ENCODE data around the gene SEC11A.

SEC11A gene

GRCh38 chr15:84668221-84668982, 47.5 kb downstream of the SEC11A start:
- Mint-ChIP-seq H3K27ac (peak overlapping the region; percentile 63), H3K9me3 (no peaks in the 10 kb centered on the region), H3K36me3 (peaks cover 11% of the 10 kb centered on the region), H3K4me1 (peaks cover 35% of the 10 kb centered on the region), H3K4me3 (no peak overlapping the region), H3K27me3 (no peaks in the 10 kb centered on the region)

- H3K27ac Mint-ChIP-seq = peak overlapping the region; percentile 79
- H3K4me1 Mint-ChIP-seq = peaks cover 29% of the 10 kb centered on the region
- no peaks in the 10 kb centered on the region for H3K27me3 Mint-ChIP-seq
- no peak overlapping the region for H3K4me3 Mint-ChIP-seq
- no peaks in the 10 kb centered on the region for H3K9me3 Mint-ChIP-seq
- peaks cover 9% of the 10 kb centered on the region for H3K36me3 Mint-ChIP-seq
These were observed 49.6 kb downstream of the SEC11A start for GRCh38 chr15:84666373-84666772.

DNA sequence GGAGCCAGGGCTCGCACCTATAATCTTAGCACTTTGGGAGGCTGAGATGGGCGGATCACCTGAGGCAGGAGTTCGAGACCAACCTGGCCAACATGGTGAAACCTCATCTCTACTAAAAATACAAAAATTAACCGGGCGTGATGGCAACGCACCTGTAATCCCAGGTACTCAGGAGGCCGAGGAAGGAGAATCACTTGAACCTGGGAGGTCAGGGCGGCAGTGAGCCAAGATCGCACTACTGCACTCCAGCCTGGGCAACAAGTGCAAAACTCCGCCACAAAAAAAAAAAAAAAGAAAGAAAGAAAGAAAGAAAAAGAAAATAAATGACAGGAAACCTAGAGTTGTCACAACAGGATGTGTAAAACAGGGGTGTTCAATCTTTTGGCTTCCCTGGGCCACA, 54.9 kb downstream of the SEC11A start:
- no peaks in the 10 kb centered on the region for H3K9me3 Mint-ChIP-seq
- no peaks in the 10 kb centered on the region for H3K27me3 Mint-ChIP-seq
- H3K4me3 Mint-ChIP-seq = no peak overlapping the region
- H3K27ac Mint-ChIP-seq = no peak overlapping the region
- H3K36me3 Mint-ChIP-seq = peaks cover 2% of the 10 kb centered on the region
- peaks cover 20% of the 10 kb centered on the region for H3K4me1 Mint-ChIP-seq

GRCh38 chr15:84659904-84660781, 55.8 kb downstream of the SEC11A start:
- peak overlapping the region; percentile 76 for H3K27ac Mint-ChIP-seq
- peaks cover 24% of the 10 kb centered on the region for H3K4me1 Mint-ChIP-seq

DNA sequence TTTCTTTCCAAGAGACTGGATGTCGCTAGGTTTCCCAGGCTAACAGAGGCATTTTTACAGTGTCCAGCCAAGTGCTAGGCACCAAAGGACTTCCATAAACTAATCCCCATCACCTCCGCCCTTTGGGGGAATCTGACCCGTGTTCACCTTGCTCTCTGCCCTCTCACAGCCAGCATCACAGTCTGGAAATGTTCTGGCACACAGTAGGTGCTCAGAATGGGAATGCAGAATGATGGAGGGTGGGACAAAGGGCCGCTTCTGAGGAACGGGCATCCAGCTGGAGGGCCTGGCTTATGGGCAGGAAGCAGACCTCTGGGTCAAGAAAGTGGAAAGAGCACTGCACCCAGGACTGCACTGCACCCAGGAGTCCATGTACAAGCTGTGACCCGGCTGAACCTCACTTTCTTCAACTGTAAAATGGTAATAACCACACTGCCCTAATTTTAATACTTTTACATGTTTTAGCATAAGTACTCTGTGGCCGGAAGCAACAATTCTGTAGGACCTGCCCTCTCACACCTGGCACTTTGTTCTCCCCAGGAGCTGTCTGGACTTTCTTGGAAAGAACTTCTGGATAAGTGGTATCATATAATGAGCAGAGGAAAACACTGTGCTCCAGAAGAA, 57.0 kb downstream of the SEC11A start:
- Mint-ChIP-seq H3K27ac (peak overlapping the region; percentile 83), H3K4me3 (peak overlapping the region; percentile 82), H3K27me3 (no peaks in the 10 kb centered on the region)

More at GRCh38 chr15:84659904-84660781, 55.8 kb downstream of the SEC11A start:
- no peaks in the 10 kb centered on the region for H3K9me3 Mint-ChIP-seq
- peak overlapping the region; percentile 23 for H3K4me3 Mint-ChIP-seq
- no peaks in the 10 kb centered on the region for H3K27me3 Mint-ChIP-seq
- peaks cover 2% of the 10 kb centered on the region for H3K36me3 Mint-ChIP-seq

GRCh38 chr15:84658080-84658787, 57.7 kb downstream of the SEC11A start, which contains the start of gene NMB:
Gene NMB, minus strand, starts transcription at chr15:84658199. Its CDS starts 47 bp downstream, at chr15:84658152.
- peak within 1 kb of the TSS; percentile 82 for H3K4me3 Mint-ChIP-seq
- no peaks in the 10 kb centered on the region for H3K9me3 Mint-ChIP-seq
- no peaks in the 10 kb centered on the region for H3K36me3 Mint-ChIP-seq
- H3K4me1 Mint-ChIP-seq = peaks cover 36% of the 10 kb centered on the region
- peak within 1 kb of the TSS; percentile 87 for H3K27ac Mint-ChIP-seq
- no peaks in the 10 kb centered on the region for H3K27me3 Mint-ChIP-seq

More for the DNA sequence above, 57.0 kb downstream of the SEC11A start:
- Mint-ChIP-seq H3K9me3 (no peaks in the 10 kb centered on the region), H3K36me3 (no peaks in the 10 kb centered on the region), H3K4me1 (peaks cover 29% of the 10 kb centered on the region)

- peak overlapping the region; percentile 87 for H3K27ac Mint-ChIP-seq
These were observed 58.2 kb downstream of the SEC11A start for GRCh38 chr15:84657748-84658079.

DNA sequence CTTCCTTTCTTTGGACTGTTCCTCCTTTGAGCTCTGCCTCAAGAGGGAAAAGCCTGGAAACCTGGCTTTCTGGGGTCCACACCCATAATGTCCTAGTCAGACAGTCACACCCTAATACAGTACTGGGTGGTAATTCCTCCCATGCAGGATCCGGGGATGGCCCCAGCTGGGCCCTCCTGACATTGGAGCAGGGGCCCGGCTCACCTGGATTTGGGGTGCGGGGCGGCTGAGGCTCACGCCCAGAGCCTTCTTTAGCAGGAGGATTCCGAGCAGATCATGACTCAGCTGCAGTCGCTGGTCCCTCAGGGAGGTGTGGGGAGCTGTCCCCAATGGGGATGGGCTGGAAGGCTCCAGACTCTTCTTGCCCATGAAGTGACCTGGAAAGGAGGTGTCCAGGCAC, 59.0 kb downstream of the SEC11A start:
- H3K4me3 Mint-ChIP-seq = peak overlapping the region; percentile 81
- no peak overlapping the region for H3K27ac Mint-ChIP-seq
- no peaks in the 10 kb centered on the region for H3K27me3 Mint-ChIP-seq
- peaks cover 4% of the 10 kb centered on the region for H3K36me3 Mint-ChIP-seq
- peaks cover 42% of the 10 kb centered on the region for H3K4me1 Mint-ChIP-seq
- H3K9me3 Mint-ChIP-seq = no peaks in the 10 kb centered on the region

More at GRCh38 chr15:84657748-84658079, 58.2 kb downstream of the SEC11A start:
- no peaks in the 10 kb centered on the region for H3K27me3 Mint-ChIP-seq
- no peaks in the 10 kb centered on the region for H3K36me3 Mint-ChIP-seq
- H3K4me3 Mint-ChIP-seq = peak overlapping the region; percentile 81
- H3K4me1 Mint-ChIP-seq = peaks cover 37% of the 10 kb centered on the region
- no peaks in the 10 kb centered on the region for H3K9me3 Mint-ChIP-seq

GRCh38 chr15:84654689-84655453, 61.1 kb downstream of the SEC11A start:
- Mint-ChIP-seq H3K9me3 (no peaks in the 10 kb centered on the region), H3K27ac (peak overlapping the region; percentile 91), H3K4me1 (peaks cover 45% of the 10 kb centered on the region), H3K27me3 (no peaks in the 10 kb centered on the region), H3K4me3 (peak overlapping the region; percentile 96), H3K36me3 (peaks cover 8% of the 10 kb centered on the region)

DNA sequence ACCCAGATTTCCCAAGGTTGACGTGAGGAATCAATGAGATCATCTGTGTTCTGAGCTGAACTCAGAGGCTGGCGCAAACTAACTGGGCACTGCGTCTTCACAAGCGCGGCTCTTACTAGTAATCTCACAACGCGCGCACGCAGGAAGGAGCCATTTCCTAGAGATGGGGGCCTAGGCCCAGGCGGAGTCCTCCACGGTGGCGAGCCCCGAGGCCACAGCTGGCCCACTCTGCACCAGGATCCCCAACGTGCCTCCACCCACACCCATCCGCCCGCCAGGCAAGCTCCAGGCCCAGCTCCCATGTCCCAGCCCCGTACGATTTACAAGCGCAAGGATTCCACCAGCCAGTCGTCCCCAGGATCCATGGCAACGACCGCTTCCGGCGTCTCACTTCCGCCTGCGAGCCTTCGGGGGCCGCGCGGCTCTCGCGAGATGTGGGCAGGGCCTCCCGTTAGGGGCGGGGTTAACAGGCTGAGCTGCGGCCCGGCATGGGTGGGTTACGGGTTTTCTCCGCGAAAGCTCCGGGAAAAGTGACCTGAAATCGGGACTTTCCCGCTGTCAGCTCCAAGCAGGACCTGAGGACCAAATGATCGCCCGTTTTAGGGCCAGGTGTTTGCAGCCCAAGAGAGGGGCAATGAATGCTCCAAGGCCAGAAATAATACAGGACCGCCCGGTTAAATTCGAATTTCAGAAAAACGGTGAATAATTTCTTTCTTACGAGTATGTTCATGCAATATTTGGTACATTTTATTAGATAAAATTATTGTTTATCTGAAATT, 61.8 kb downstream of the SEC11A start, which contains the start of gene WDR73:
Gene WDR73, minus strand, starts transcription at position 374 of the 779 bp plus-strand sequence. Its CDS starts 9 bp downstream, at position 365.
- H3K4me1 Mint-ChIP-seq = peaks cover 43% of the 10 kb centered on the region
- H3K27ac Mint-ChIP-seq = peak within 1 kb of the TSS; percentile 95
- H3K9me3 Mint-ChIP-seq = no peaks in the 10 kb centered on the region
- H3K36me3 Mint-ChIP-seq = peaks cover 9% of the 10 kb centered on the region
- H3K27me3 Mint-ChIP-seq = no peaks in the 10 kb centered on the region
- H3K4me3 Mint-ChIP-seq = peak within 1 kb of the TSS; percentile 96

DNA sequence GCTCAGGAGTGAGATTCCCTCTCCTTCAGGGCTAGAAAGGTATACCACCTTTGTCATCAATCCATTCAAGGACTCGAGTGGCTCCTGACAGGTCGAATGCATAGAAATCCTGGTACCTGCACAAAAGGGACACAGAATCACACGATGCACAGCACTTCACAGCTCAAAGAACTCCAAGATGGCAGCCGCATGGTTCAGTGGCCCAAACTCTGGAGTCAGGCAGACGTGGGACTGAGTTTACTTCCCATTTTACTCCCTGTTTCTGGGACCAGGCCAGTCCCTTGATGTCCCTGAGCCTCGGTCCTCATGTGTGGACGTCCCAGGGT, 62.4 kb downstream of the SEC11A start:
- Mint-ChIP-seq H3K4me3 (peak overlapping the region; percentile 96), H3K9me3 (no peaks in the 10 kb centered on the region), H3K27ac (peak overlapping the region; percentile 95), H3K36me3 (peaks cover 13% of the 10 kb centered on the region), H3K4me1 (peaks cover 43% of the 10 kb centered on the region), H3K27me3 (no peaks in the 10 kb centered on the region)

DNA sequence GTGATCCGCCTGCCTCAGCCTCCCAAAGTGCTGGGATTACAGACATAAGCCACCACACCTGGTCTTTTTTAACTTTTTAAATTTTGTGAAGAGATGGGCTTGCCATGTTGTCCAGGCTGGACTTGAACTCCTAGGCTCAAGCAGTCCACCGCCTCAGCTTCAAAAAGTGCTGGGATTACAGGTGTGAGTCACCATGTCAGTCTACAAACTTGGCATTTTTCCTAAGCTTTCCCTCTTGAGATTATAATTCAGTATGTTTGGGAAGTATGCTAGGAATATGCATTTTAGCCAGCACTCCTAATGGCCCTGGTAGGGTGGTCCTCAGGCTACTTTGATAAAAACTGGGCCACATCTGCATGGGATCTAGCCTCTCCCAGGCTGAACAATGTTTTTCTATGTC, 66.2 kb downstream of the SEC11A start:
- H3K27me3 Mint-ChIP-seq = no peaks in the 10 kb centered on the region
- H3K36me3 Mint-ChIP-seq = peaks cover 22% of the 10 kb centered on the region
- no peak overlapping the region for H3K4me3 Mint-ChIP-seq
- H3K4me1 Mint-ChIP-seq = peaks cover 34% of the 10 kb centered on the region
- H3K9me3 Mint-ChIP-seq = no peaks in the 10 kb centered on the region
- peak overlapping the region; percentile 8 for H3K27ac Mint-ChIP-seq

GRCh38 chr15:84648539-84648938, 67.4 kb downstream of the SEC11A start:
- no peak overlapping the region for H3K4me3 Mint-ChIP-seq
- no peak overlapping the region for H3K27ac Mint-ChIP-seq
- H3K9me3 Mint-ChIP-seq = no peaks in the 10 kb centered on the region
- H3K36me3 Mint-ChIP-seq = peaks cover 22% of the 10 kb centered on the region
- peaks cover 30% of the 10 kb centered on the region for H3K4me1 Mint-ChIP-seq
- no peaks in the 10 kb centered on the region for H3K27me3 Mint-ChIP-seq

DNA sequence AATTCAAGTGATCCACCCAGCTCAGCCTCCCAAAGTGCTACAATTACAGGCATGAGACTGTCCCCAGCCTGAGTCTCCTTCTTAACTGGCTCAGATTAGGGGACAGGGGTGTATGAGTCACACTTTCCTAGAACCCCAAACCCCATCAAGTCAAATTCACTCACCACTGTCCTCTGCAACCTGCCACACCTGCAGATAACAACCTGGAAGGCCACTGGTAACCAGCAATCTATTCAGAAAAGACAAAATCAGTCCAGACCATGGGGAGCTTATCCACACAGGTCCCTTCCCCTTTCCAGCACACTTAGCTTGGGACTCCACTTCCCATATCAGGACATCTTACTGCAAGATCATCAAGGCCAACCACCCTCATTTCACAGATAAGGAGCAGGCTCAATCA, 68.2 kb downstream of the SEC11A start:
- Mint-ChIP-seq H3K4me1 (peaks cover 26% of the 10 kb centered on the region), H3K9me3 (no peaks in the 10 kb centered on the region), H3K27me3 (no peaks in the 10 kb centered on the region), H3K36me3 (peaks cover 25% of the 10 kb centered on the region), H3K27ac (peak overlapping the region; percentile 81), H3K4me3 (no peak overlapping the region)

All from activated naive CD4-positive, alpha-beta T cell treated with anti-CD3 and anti-CD28 coated beads, Interleukin-2, amount 50 U/mL, for 24 hours (primary cell).